ENCODE data around the gene FOXN3.

FOXN3 gene

DNA sequence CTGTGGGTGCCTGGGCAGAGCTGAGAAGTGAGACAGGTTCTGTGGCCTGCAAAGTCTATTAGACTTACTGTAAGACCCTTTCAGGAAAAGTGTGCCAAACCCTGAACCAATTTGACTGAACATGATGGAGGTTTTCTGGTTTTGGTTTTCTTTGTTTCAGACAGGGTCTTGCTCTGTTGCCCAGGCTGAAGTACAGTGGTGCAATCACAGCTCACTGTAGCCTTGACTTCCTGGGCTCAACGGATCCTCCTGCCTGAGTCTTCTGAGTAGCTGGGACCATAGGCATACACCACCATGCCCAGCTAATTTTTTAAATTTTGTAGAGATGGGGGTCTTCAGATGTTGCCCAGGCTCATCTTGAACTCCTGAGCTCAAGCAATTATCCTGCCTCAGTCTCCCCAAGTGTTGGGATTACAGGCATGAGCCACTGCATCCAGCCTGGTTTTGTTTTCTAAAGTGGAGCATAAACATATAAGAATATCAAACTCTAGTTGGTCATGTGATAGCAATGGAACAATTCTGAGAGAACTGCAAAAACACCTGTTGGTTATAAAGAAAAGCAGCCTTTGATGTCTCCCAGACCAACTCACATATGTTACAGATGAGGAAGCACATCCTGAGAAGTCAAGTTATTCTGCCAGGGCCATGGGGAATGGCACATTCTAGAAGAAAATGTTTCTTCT lies 166.9 kb downstream of the FOXN3 start:
- DNase-seq (ENCODE audit: low read depth) = no peak

DNA sequence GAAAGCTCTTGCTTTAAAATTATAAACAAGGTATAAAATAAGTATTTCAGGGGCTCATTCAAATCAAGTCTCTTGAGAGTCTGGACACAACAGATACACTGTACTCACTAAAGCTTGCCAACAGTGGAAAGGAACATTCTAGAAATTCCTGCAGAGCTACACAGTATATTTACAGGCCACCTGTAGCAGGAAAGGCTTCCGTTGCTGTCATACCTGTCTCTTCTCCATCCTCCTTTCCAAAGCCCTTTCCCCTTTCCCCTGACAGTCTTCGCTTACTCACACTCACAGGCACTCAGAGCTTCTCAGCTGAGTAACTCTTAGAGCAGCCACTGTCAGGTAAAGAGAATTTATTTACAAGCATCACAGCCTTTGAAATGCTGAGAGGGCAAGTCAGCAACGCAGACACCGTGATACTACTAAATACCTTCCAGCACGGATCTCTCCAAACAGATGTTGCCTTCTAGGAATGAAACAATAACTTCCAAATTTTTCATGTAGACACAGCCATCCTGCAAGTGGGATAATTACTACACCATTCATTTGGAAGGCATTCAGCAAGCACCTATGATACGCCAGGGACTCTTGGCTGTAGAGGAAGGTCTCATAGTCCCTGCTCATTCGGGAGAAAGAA lies 167.9 kb downstream of the FOXN3 start:
- DNase-seq (ENCODE audit: low read depth) = no peak

DNA sequence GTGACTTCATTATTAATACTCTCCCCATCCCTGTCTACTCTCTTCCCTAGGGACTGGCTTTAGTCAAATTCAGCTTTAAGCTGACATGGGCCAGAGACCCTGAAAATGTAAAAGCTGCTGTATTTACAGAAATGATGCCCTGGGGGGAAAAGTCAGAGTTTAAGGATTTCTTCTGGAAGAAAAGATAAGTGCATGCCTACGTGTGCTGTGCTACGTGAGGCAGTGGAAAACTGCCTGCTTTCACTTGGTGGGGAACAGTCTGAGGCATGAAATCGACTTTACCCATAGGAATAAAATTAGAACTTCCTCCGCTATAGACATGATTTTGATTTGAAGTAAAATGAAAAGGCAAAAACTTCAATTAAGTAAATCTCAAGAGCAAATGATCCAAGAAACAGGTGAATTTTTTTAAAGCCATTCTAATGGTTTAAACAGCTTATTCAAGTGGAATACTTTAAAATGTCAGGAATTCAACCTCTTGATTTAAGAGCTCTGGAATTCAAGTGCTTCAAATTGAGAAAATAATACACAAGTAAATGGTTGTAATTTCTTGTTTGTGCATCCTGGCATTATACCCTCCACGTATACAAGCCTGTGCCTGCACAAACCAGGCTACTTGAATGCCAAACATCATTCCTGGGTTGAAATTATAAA lies 168.5 kb downstream of the FOXN3 start:
- no peak for DNase-seq (ENCODE audit: low read depth)

DNA sequence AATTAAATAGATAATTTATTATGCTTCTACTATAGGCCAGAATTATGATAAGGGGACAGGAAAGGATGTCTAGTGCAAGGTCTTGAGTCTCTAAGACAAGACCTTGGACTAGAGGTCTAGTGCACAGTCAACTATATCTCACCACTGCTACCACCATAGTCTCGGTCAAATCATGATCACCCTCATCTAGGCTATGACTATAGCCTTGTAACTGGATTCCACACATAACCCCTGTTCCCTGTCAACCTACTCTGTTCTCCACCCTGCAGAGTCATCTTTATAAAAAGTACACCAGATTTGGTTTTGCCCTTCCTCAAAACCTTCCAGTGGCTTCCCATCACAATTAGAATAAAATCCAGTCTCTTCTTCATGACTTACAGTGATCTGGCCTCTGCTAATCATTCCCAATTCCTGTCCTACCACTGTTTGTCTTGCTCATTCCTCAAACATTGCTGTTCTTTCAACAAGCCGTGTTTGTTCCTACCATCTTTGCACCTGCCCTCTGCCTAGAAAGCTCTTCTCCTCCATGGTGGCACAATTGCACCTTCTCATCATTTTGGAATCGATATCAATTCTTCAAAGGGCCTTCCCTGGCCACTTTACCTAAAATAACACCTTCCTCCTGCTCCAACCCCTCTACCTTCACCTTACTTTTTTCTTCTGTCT lies 169.4 kb downstream of the FOXN3 start:
- no peak for DNase-seq (ENCODE audit: low read depth)

DNA sequence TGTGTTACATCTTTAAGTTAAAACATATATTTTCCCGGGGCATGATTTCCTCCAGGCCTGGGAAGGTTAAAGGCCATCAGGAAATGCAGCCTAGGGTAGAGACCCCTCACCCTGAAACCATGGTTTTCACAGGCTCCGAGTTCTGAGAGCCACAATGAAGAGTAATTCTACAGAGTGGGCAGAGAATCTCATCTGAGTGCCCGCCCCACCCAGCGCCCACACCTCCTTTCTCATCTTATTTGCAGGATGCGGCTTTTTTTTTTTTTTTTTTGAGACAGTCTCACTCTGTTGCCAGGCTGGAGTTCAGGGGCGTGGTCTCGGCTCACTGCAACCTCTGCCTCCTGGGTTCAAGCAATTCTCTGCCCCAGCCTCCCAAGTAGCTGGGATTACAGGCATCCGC lies 170.7 kb downstream of the FOXN3 start:
- DNase-seq (ENCODE audit: low read depth) = no peak

DNA sequence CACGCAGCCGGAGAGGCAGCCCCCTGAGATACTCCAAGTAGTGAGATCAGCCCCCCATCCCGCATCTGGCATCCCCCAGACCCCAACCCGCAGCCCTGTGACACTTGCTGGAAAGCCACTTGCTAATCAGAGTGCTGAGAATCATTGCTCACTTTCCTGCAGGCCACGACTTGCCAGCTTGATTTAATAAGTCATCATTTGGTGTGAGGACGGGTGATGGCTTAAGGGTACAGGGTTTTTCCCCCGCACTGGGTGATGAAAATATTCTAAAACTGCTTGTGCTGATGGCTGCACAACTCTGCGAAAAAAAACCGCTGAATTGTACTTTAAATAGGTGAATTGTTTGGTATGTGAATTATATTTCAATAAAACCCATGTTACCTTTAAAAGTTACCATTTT lies 171.2 kb downstream of the FOXN3 start:
- no peak for DNase-seq (ENCODE audit: low read depth)

DNA sequence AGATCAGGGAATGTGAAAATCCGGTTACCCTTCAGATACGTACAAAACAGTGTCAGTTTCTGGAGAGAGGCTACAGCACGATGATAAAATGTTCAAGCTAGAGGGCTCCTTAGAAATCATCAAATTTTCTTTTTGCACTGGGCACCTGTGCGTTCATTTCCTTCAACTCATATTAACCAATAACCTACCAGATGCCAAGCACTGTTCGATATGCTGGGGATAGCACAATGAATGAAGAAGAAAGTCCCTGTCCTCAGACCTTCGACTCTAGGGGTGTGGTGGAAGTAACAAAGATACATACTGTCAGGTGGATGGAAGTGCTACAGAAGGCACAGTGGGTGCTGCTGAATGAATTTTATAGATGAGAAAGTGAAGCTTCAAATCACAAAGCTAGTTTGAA lies 172.3 kb downstream of the FOXN3 start:
- no peak for DNase-seq (ENCODE audit: low read depth)

DNA sequence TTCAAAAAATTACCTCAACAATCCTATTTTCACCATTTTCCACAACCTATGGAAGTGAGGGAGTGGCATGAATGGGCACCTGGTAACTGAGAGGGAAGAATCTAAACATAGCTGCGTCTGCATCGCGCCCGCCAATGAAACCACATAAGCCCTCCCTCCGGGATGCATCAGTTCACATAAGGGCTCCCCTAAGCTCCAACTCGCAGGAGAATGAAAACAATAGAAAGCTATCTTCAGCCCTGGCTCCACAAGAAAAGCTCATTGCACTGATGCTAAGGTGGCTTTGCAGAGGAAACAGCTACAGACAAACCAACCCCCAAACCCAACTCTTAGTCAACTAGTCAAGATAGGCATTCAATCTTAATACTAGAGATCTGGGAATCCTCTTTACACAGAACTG lies 173.3 kb downstream of the FOXN3 start:
- no peak for DNase-seq (ENCODE audit: low read depth)

DNA sequence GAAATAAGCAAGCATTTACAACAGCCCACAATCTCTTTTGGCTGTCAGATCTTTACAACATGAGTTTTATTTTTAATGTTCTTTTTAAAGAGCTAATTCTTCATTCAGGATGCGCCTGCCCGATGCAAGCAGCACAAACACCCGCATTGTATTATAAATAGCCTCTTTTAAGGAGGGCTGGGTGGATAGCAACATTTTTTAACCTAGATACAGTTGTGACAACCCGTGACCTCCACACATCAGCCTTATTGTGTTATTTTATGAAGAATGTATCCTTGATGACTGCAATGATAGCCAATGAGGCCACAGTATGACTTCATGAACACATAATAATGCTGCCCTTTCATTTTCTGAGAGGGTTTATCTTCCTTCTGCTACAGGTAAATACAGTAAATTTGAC lies 173.7 kb downstream of the FOXN3 start:
- DNase-seq (ENCODE audit: low read depth) = no peak

DNA sequence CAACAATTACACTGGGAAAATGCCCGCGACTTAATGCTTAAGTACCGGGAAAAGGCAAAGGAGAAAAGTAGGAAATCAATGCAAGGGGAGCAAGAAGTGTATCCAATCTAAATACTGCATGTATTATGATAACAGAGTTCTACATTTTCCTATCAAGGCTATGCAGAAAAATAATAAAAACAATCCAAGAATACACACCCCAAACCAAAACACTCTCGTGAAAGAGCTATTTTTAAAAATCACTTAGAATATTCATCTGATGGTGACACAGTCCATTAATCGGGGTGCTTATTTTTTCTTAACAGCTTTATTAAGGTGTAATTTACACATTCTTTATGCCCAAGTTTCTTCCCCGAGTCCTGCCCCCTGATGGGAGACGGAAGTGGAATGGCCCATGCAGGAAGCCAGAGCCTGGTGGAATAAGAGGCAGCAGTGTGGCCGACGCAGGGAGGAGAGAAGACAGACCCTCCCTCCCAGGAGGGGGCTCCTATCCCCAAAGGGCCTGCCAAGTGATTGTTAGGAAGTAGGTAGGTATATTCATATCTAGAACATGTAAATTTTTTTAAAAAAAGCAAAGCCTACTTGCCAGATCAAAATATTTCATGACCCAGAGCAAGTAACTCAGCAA lies 174.3 kb downstream of the FOXN3 start:
- no peak for DNase-seq (ENCODE audit: low read depth)

DNA sequence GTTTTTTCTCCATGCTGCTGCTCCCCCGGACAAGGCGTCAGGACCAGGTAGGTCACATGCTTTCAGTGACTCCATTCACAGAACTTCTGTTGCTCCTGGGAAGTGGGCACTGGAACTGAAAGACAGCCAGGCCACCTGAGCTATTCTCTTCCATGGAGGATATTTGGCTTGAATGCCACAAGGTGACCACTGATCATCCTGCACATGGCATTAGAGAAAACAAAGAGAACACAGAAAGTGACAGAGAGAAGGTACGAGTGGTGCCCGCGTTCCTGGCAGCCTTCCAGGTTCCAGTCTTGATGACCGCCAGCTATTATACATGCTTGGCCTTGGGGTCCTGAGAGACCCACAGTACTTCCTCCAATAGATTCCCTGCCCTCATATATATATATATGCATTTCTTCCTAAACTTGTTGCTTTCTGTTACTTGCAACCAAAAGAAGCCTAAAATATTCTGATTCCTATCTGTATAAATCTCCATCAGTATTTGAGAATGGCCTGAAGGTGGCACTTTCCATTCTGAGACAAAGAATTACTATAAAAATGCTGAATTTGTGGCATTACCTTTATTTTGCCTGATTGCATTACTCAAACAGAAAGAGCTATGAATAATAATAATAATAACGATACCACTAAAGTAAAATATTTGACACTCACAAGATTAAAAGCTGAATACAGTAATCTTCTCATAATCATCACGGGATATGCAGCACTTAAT lies 174.9 kb downstream of the FOXN3 start:
- no peak for DNase-seq (ENCODE audit: low read depth)

DNA sequence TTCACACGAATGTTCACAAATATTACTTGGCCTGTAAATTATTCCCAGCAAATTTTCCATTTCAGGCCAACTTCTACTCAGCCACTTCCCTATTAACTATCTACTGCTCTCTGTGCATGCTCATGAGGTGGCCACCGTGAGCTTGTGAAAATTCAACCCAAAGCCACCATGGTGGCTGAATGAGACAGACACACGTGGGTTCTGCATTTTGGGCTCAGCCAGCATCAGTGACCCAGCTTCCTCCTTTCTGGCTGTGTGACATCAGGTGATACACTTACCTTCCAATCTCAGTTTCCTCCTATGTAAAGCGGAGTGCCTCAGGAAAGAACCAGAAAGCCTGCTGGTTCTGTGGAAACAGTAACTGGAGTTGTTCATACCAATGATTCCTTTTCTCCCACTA lies 175.8 kb downstream of the FOXN3 start:
- DNase-seq (ENCODE audit: low read depth) = no peak

DNA sequence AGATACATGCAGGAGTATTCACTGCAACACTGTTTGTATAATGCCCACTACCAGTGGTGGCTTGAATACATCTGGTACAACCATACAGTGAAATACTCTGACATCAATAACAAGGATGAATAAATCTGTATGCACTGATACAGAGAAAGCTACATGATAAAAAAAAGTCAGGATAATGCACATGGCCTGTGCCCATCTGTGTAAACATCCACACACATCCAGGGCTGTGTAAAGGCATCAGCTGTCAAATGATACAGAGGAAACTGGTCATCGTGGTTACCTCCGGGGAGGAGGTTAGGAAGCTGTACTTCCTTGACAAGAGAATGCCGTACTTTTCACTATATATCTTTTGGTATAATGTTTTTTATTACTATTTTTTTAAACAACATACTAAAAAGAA lies 176.6 kb downstream of the FOXN3 start:
- no peak for DNase-seq (ENCODE audit: low read depth)

DNA sequence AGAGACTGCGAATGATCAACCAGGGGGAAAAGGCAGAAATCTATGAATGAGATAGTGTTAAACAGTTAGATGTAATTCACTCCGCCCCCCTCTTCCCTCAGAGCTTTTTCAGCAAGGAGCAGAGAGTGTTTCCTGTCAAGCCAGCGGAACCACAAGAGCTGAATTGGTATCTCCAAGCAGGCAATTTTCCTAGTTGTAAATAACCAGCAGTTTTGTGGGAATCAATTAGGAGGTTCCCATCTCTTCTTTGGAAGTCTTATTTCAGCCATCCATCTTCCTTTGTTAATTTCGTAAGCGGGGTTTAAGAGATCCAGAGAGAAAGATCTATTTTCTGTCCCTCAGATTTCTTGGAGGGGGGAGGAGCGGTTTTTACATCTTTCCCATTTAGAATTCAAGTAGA lies 178.0 kb downstream of the FOXN3 start:
- DNase-seq (ENCODE audit: low read depth) = no peak

DNA sequence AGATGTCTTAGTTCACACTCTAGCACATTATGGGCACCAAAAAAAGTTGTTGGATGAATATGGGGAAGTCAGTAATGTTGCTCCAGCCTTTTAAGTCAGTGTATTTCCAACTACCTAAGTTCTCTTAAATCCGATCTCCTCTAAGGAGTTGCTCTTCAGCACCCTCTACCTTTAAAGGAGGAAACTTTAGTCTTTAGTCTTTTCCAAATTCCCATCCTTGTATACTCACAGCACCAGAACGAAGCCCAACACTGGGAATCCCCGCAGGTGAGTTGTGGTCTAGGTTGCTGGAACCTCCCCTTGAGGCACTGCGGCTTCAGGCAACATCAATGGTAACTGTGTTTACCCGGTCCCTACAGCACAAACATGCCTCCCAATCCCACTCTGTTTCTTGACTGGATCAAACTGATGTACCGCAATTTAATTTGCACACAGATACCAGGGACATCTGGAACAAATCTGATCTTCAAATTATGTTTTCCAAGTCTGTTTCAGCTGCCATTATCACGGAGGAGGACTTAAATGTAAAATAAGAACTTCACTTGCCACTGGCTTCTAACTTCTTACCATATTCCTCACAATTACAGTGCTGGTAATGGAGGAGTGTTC lies 179.0 kb downstream of the FOXN3 start:
- no peak for DNase-seq (ENCODE audit: low read depth)

DNA sequence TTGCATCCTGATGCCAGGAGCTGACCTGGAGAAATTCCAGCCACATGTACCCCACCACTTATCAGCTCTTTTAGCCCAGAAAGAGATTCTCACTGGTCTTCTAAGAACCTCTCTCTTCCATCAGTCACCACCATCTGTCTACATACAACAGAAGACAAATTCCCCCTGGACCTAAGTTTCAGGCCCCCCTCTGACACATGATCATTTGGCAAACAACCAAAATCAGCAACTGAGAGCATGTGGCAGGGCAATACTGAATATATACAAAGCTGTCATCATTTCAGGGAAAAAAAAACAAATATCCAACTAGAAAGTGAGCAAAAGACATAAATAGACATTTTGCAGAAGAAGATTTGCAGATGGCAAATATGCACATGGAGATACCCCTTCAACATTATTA lies 180.2 kb downstream of the FOXN3 start:
- DNase-seq (ENCODE audit: low read depth) = no peak

DNA sequence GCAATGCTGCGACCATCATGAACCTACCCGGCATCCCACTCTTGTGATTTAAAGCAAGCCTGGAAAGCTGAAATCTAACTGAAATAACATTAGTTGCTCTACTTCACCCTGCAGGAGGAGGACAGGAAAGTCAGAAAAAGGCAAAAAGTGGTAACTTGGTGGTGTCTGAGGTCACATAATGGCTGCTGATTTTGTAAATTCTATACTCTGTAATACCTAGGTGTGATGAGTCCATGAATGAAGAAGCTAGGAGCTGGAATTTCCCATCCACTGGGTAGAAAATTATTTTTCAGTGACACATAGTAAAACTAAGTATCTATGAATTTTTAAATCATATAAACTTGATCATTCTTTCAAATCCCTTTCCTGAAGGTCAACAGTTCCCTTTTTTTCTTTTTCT lies 183.8 kb downstream of the FOXN3 start:
- DNase-seq (ENCODE audit: low read depth) = no peak

DNA sequence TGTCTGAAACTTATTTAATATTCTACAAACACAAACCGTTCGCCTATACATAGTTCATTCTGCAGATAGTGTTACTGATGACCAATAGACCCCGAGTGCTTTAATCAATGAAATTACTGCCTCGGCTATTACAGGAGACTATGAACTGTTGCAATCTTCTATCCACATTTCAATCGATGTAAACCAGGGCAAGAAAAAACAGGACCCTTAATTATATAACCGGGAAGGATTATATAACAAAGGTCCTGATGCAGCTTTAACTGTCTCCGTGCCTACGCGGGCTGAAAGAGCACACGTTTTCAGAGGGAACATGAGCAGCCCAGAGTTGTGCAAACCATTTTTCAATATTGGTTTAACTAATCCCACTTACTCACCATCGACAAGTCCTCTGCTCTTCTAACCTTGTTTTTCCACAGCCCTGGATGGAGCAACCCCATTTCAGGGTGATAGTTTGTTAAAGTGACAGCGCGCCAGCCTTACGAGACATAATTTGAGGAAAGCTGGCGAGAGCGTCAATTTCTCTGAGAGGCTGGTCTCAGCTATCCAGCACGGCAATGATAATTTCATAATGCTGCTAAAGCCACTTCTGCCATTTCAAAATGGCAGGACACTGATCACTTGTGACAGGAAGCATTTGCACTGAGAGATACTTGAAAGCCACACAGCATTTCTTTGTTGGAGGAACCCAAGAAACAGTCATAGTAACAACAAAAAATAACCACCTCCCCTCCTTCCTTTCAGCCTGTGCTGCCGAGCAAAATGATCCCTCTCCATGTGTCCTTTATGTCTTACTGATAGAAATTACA lies 184.6 kb downstream of the FOXN3 start:
- DNase-seq (ENCODE audit: low read depth) = no peak

DNA sequence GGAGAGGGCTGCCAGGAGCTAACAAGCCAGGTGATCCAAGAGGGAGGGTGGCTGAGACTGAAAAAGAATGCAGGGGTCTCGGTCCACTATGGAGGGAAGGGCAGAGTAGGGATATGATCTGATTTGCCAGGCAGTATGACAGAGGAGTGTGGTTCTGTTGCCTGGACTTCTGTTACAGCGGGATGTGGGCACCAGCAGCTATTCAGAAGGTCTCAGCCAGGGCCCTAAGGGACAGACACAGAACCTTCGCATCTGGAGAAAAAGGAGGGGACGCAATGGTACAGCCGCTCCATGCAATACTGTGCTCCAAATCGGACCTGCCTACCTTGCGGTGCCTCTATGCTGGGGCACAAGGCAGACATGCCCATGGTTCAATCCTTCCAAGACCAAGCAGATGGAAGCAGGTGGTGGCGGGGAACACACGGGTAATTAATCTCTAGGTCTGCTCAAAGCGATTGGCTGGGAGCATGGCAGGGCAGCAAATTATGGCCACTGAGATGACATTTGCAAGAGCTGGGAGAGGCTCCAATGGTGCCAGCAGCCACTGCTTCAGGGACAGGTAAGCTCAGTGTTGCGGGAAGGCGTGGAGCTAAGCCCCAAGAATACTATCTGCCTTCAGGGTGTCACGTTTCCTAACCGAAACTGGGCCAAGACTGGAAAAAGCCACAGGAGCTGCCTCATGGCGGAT lies 185.5 kb downstream of the FOXN3 start:
- DNase-seq (ENCODE audit: low read depth) = no peak
